ENCODE data around the gene TRAF3.
A peak's percentile ranks its signal among the peaks of the same experiment; 100 is the strongest.
"Not testable (repeated sequence)": the region's sequence is repeated elsewhere in the genome, so short reads cannot be mapped to it uniquely, and the experiment has no call there.

The TRAF3 gene

DNA sequence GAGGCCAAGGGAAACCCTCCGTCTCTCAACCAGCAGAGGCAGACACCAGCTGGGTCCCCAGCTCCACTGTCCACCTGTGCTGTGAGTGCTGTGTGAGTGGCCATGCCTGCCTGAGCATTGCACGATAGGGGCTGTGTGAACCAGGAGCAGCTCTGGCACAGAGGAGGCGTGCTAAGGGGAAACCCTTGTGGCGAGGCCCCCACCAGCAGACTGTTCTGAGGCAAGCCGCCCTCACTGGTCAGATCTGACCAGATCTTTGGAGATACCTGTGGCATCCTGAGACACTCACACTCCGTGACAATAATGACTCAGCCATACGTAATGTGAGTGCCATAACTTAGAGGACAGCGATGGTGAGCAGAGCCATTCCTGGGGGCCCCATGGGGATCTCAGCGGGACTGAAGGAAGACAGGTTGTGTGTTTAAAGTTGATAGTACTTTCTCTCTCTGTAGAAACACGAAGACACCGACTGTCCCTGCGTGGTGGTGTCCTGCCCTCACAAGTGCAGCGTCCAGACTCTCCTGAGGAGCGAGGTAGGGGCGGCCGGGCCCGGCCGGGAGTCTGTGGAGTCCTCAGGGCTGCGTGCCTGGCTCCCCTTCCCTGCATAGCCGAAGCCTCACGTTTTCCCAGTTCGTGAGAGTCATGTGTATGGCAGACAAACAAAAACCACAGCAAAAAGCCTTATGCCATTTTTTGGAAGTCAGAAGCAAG lies 108.6 kb downstream of the TRAF3 start:
- TF ChIP-seq, protein P1, sequence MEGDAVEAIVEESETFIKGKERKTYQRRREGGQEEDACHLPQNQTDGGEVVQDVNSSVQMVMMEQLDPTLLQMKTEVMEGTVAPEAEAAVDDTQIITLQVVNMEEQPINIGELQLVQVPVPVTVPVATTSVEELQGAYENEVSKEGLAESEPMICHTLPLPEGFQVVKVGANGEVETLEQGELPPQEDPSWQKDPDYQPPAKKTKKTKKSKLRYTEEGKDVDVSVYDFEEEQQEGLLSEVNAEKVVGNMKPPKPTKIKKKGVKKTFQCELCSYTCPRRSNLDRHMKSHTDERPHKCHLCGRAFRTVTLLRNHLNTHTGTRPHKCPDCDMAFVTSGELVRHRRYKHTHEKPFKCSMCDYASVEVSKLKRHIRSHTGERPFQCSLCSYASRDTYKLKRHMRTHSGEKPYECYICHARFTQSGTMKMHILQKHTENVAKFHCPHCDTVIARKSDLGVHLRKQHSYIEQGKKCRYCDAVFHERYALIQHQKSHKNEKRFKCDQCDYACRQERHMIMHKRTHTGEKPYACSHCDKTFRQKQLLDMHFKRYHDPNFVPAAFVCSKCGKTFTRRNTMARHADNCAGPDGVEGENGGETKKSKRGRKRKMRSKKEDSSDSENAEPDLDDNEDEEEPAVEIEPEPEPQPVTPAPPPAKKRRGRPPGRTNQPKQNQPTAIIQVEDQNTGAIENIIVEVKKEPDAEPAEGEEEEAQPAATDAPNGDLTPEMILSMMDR (conservative IDR thresholded peaks at IDR 0.05; ENCODE audit: low read depth, low read length): no peak
- DNase-seq (ENCODE audit: low read depth): no peak
- no peak overlapping the region for H3K4me3 ChIP-seq (ENCODE audit: low read depth, low read length)

DNA sequence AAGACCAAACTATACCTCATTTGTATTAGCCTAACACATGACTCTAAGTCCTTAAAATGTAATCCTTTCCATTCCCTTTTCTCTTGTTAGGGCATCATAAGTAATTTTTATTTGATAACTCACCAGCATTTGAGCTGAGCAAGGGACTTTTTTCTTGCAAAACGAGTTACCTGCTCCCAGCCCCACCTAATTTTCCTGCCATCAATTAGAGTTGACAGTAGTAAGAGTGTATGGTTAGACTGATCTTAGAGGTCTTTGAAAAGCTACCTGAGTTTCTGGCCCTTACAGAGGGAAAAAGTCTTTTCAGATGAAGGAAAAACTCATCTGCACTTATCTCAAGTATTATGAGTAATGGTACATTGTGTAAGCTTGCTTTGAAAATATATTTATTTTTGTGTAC lies 111.5 kb downstream of the TRAF3 start:
- H3K4me3 ChIP-seq (ENCODE audit: low read depth, low read length): no peak overlapping the region
- TF ChIP-seq, protein P1 (conservative IDR thresholded peaks at IDR 0.05; ENCODE audit: low read depth, low read length): no peak
- DNase-seq (ENCODE audit: low read depth): no peak

DNA sequence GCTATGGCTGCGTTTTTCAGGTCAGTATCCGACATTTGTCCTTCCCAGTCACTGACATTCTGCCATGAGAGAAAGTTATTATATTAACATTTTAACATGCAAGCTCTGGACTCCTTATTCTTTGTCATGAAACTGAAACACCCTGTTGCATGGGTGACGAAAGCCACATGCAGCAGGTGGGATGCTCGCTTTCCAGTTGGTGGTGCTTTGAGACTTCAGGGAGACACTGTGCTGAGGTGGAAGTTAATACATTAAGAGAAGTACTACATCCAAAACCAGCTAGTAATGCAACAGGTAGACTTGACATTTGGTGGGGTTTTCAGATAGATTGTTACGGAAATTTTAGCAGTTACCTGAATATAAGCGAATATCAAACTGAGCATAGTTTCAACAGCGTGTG lies 112.4 kb downstream of the TRAF3 start:
- TF ChIP-seq, protein P1 (conservative IDR thresholded peaks at IDR 0.05; ENCODE audit: low read depth, low read length): no peak
- no peak overlapping the region for H3K4me3 ChIP-seq (ENCODE audit: low read depth, low read length)
- no peak for DNase-seq (ENCODE audit: low read depth)

DNA sequence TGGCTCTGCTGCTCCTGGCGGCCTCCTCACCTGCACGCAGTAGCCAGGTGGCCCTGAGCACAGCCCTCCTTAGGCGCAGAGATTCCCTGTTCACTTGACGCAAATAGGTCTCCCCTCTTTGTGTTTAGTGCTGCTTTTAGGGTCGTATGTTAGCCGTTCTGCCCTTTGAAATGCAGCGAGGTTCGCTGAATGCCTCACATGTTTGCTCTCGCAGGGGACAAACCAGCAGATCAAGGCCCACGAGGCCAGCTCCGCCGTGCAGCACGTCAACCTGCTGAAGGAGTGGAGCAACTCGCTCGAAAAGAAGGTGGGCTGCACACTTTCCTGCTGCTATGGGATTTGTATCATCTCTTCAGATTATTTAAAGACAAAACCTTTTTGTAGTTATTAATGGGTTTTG lies 113.9 kb downstream of the TRAF3 start:
- no peak for DNase-seq (ENCODE audit: low read depth)
- no peak overlapping the region for H3K4me3 ChIP-seq (ENCODE audit: low read depth, low read length)
- TF ChIP-seq, protein P1 (conservative IDR thresholded peaks at IDR 0.05; ENCODE audit: low read depth, low read length): no peak

DNA sequence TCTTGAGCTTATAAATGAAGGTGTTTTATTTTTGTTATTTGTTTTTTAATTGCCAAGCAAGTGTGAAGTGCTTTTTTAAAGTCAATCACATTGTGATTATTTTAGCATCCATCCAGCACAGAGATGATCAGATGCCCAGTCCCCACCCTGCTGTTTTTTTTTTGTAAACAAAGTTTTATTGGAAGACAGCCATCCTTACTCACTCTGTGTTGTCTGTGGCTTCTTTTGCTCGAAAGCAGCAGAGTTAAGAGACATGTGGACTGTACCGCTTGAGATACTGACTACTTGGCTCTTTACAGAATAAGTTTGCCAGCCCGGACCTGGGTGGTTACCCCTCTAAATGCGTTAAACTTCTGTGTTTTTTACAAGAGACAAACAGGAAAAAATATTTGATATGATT lies 114.3 kb downstream of the TRAF3 start:
- TF ChIP-seq, protein P1 (conservative IDR thresholded peaks at IDR 0.05; ENCODE audit: low read depth, low read length): no peak
- peak; percentile 84 for DNase-seq (ENCODE audit: low read depth)
- H3K4me3 ChIP-seq (ENCODE audit: low read depth, low read length): no peak overlapping the region

DNA sequence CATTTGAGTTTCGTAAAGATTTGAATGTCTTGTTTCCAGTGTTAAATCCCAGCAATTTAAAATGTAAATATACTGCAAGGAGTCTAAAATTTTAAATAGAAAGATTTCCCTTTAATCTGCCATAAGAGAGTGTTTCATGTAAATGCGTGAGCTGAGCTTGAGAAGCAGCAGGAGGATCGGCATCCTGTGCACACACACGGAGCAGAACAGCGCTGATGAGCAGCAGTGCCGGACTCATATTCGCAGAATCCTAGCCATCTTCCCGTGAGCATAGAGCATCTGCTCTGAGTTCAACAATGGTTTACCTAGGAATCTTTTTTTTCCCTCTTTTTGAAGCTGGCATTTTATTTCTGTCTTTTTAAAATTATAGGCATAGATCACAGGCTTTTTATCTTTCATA lies 115.4 kb downstream of the TRAF3 start:
- H3K4me3 ChIP-seq (ENCODE audit: low read depth, low read length): no peak overlapping the region
- TF ChIP-seq, protein P1 (conservative IDR thresholded peaks at IDR 0.05; ENCODE audit: low read depth, low read length): no peak
- no peak for DNase-seq (ENCODE audit: low read depth)

DNA sequence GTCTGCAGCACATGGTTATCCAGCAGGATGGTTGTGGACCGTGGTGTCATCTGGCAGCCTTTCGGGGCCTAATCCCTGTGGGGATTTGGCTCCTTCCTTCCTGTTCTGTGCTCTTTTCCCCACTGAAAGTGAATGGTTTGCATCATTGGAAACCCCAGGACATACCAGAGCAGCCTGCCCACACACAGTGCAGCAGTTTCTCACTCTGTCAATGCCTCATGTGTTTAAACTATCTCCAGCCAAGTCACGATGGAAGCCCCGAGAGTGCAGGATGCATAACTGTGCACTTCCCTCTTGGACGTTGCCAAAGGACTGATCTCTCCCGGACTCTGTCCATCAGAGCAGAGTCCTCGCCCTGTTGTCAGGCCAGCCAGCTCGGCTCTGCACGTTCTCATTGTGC lies 116.2 kb downstream of the TRAF3 start:
- no peak overlapping the region for H3K4me3 ChIP-seq (ENCODE audit: low read depth, low read length)
- TF ChIP-seq, protein P1 (conservative IDR thresholded peaks at IDR 0.05; ENCODE audit: low read depth, low read length): no peak
- peak; percentile 97 for DNase-seq (ENCODE audit: low read depth)

DNA sequence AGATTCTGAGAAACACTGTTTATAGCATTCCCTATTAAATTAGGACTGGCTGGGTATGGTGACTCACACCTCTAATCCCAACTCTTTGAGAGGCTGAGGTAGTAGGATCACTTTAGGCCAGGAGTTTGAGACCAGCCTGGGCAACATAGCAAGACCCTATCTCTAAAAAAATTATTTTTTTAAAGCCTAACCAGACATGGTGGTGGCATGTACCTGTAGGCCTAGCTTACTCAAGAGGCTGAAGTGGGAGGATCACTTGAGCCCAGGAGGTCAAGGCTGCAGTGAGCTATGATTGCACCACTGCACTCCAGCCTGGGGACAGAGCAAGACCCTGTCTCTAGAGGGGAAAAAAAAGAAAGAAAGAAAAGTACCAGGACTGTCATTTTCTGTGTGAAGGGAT lies 119.5 kb downstream of the TRAF3 start:
- not testable (repeated sequence) for DNase-seq (ENCODE audit: low read depth); H3K4me3 ChIP-seq (ENCODE audit: low read depth, low read length)
